Heart right ventricle (tissue), 16 donors: Measurements from ENCODE around the gene TNNI2. TPM values are rescaled to one million over a fixed set of nuclear protein-coding genes. Genes with fewer than 3 reads are reported as not detected.
A peak's percentile ranks its signal among the peaks of the same experiment; 100 is the strongest.

Experiments used
- ATAC-seq, 8 donors: fragments of 200-7000 bp; cut with Tn5 transposase; one replicate each; pipeline ENCODE4 v1.9.1; 2020; ENCODE audit warnings: mild to moderate bottlenecking in 8 of 8, moderate library complexity in 8 of 8, moderate number of reproducible peaks in 1 of 8
- DNase-seq, 2 donors: peaks; one replicate each; pipeline ENCODE4 v3.0.0-alpha.2; 2020
- H3K27ac ChIP-seq, 10 donors: fragments of 200-600 bp; sonication (generic) in 2 of 10; one replicate each; pipeline versions ENCODE4 v1.5.0 to v1.8.0; 2020 to 2022; ENCODE audit warnings: mild to moderate bottlenecking in 3 of 10
- H3K27me3 ChIP-seq, 7 donors: fragments of 200-600 bp; one replicate each; pipeline ENCODE4 v1.8.0; 2021 to 2022; ENCODE audit warnings: mild to moderate bottlenecking in 2 of 7
- H3K36me3 ChIP-seq, 9 donors: fragments of 200-600 bp; sonication (generic) in 1 of 9; one replicate each; pipeline versions ENCODE4 v1.5.0 to v1.8.0; 2020 to 2022; ENCODE audit warnings: mild to moderate bottlenecking in 2 of 9
- H3K4me1 ChIP-seq, 9 donors: fragments of 200-600 bp; sonication (generic) in 1 of 9; one replicate each; pipeline versions ENCODE4 v1.5.0 to v1.8.0; 2020 to 2022; ENCODE audit warnings: mild to moderate bottlenecking in 4 of 9
- H3K4me3 ChIP-seq, 10 donors: fragments of 200-600 bp; sonication (generic) in 2 of 10; one replicate each; pipeline versions ENCODE4 v1.5.0 to v1.8.0; 2020 to 2022; ENCODE audit warnings: mild to moderate bottlenecking in 7 of 10, moderate library complexity in 2 of 10
- H3K9me3 ChIP-seq, 11 donors: fragments of 200-600 bp in 10 of 11; sonication (generic) in 2 of 11; one replicate each; pipeline versions ENCODE4 v1.5.0 to v1.8.0; 2013 to 2022; ENCODE audit warnings: mild to moderate bottlenecking in 2 of 11, control low read depth in 1 of 11, moderate library complexity in 1 of 11
- WGBS, 2 donors: extraction: QIAGEN DNeasy Blood & Tissue Kit; methylation state at CpG; one replicate each; pipeline ENCODE4 v1.1.7; 2013; ENCODE audit warnings: inconsistent platforms in 1 of 2; 5-methylcytosine and 5-hydroxymethylcytosine counted together
- intact Hi-C, 10 donors: fragments of 100-400 bp; cut with DNase I; formaldehyde crosslinking; loops; one replicate each; pipeline versions ENCODE4 v1.11.1 to v1.14.2; 2022
- microRNA-seq, 2 donors: library from miRNA; unstranded; fragments of <30 nt; microRNA quantifications; one replicate each; pipeline ENCODE4 v1.2.0, GENCODE V29; 2021
- polyA plus RNA-seq, 2 donors: library from polyadenylated mRNA; stranded (reverse); fragments of 200-250 nt; gene quantifications; one replicate each; pipeline ENCODE4 v1.2.3, GENCODE V29; 2013
- total RNA-seq, 10 donors: library from RNA; stranded (reverse); fragmentation: NEBNext Ultra II Directional in 3 of 10; extraction: Animal tissue kit (Norgen Biotek cat#: 25700) in 3 of 10; gene quantifications; one replicate each; pipeline versions ENCODE4 v1.2.1 to v1.2.4, GENCODE V29; 2021 to 2023
- TF ChIP-seq, protein P1 (sequence below), 9 donors: fragments of 200-600 bp; sonication (generic) in 2 of 9; IDR thresholded peaks; one replicate each; pipeline versions ENCODE4 v1.5.0 to v1.8.0; 2021 to 2022; ENCODE audit warnings: antibody characterized with exemption in 9 of 9, mild to moderate bottlenecking in 5 of 9, moderate library complexity in 1 of 9
- donor health status: Arrhythmogenic right ventricular cardiomyopathy.
- donor health status: ischemic (EF 13 %, LVEDD 7.1; RV severe dilation, severe dysfunction).
- donor health status: healthy with polysubstance abuse.
- donor health status: DM: no; HTN: yes; CAD: no.
- donor health status: DM: no; HTN: no; CAD: no.
- donor health status: ischemic (EF 25% LVEDD 6.9; RV normal size, moderate dysfunction).
- donor health status: ischemic (EF 25% LVEDD 5.7; RV mildly dilated, moderate dysfunction).
- donor health status: healthy.
- donor health status: DM: yes; HTN: yes; CAD: no.
- donor health status: Ischemic cardiomyopathy.
- donor health status: ischemic (EF 35%, LVEDD 5.7; RV mildly dilated, moderate dysfunction).
- donor health status: nonischemic (EF 11% LVEDD 7.7; RV severe dilation, severe dysfunction).
- donor health status: DM: yes; HTN: yes; CAD: no.
- donor health status: PGD.
- donor health status: ischemic (EF 29% LVEDD 5.4; RV normal size, mild dysfunction).
- donor health status: nonischemic (EF 23%, LVEDD 6.1; RV moderate dilation, normal function).

TNNI2 gene
- total and polyA plus RNA-seq, 12 donors, result 0.36 to 1.2 (median 0.55) TPM; not detected in 7

DNA sequence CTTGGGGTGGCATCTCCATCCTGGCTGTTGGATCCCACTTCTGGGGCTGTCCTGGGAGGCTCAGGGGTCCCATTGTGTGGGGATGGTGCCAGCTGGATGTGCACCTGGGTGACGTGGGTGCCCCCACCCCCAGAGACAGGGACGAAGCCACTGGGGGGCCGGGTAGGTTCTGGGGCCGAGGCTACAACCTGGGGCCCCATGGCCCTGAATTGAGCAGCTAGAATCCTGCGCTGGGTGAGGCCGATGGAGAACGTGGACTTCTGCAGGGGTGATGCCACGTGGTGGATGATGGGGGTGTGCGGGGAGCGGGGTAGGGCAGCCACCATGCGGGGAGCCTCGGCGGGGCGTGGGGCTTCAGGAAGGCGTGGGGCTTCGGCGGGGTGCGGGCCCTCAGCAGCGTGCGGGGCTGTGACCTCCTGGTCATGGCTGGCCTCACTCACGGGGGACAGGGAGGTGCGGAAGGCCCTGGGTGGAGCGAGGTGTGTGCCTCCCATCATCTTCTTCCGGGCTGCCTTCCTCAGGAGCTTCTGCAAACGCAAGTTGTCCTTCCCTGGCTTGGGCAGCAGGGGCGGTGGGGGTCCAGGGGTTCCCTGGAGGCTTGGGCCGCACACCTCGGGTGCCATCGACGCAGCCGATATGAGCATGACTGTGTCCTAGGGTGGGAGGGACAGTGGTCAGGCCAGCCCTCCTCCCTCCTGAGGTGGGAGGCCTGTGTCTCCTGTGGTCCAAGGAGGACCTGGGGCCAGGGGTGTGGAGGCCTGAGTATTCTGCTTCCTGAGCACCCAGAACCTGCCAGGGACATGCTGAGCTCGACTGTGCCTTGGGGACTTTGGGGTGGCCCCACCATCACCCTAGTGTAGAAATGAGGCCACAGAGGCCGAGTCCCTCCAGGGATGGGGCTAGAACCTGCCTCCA lies 51.4 kb downstream of the TNNI2 start:
- DNase-seq, result peak in 1 of 2 donors; percentile 13
- peak in 1 of 8 donors; percentile 25 for ATAC-seq
- H3K36me3 ChIP-seq, result peaks cover 0 to 50% (median 0%) of the 10 kb centered on the region in 9 donors
- intact Hi-C loops, result loop anchor here in 4 of 10 donors (10.0 kb wide), 3 partner anchors 55 to 265 kb away; partner anchors contain the start of gene MRPL23 (in 2 of the 4)
- peaks cover 0 to 43% (median 6%) of the 10 kb centered on the region in 9 donors for H3K4me1 ChIP-seq
- TF ChIP-seq, protein P1, sequence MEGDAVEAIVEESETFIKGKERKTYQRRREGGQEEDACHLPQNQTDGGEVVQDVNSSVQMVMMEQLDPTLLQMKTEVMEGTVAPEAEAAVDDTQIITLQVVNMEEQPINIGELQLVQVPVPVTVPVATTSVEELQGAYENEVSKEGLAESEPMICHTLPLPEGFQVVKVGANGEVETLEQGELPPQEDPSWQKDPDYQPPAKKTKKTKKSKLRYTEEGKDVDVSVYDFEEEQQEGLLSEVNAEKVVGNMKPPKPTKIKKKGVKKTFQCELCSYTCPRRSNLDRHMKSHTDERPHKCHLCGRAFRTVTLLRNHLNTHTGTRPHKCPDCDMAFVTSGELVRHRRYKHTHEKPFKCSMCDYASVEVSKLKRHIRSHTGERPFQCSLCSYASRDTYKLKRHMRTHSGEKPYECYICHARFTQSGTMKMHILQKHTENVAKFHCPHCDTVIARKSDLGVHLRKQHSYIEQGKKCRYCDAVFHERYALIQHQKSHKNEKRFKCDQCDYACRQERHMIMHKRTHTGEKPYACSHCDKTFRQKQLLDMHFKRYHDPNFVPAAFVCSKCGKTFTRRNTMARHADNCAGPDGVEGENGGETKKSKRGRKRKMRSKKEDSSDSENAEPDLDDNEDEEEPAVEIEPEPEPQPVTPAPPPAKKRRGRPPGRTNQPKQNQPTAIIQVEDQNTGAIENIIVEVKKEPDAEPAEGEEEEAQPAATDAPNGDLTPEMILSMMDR (IDR thresholded peaks at IDR 0.05), result no peak
- WGBS, 2 donors, result 89 to 90% methylated on average over 30 to 33 of the region's 33 CpGs
- no peaks in the 10 kb centered on the region for H3K9me3 ChIP-seq
- peak overlapping the region in 2 of 10 donors; percentile 41 to 68 for H3K27ac ChIP-seq
- no peak overlapping the region for H3K4me3 ChIP-seq
- H3K27me3 ChIP-seq, result peaks cover 0 to 4% (median 0%) of the 10 kb centered on the region in 7 donors

Small RNA genes lying within 50 kb of the gene (microRNA-seq; reads per million reads assigned to microRNA genes)
- gene MIR4298 (0 reads per million in 2 donors), gene MIR7847 (0 reads per million in 2 donors)

Other genes with a start within 250 kb of the TNNI2 start
- gene KRTAP5-2, start 240.7 kb upstream of the TNNI2 start, total RNA-seq, result not detected
- under 1 TPM in 1 of 2 donors, not detected in 1; 0.04 TPM for gene KRTAP5-2, start 240.7 kb upstream of the TNNI2 start, polyA plus RNA-seq
- not detected for gene KRTAP5-3, start 230.5 kb upstream of the TNNI2 start, total RNA-seq
- gene KRTAP5-3, start 230.5 kb upstream of the TNNI2 start, polyA plus RNA-seq, result not detected
- gene KRTAP5-4, start 216.8 kb upstream of the TNNI2 start, total RNA-seq, result not detected
- not detected for gene KRTAP5-4, start 216.8 kb upstream of the TNNI2 start, polyA plus RNA-seq
- gene KRTAP5-5, start 209.2 kb upstream of the TNNI2 start, total RNA-seq, result not detected
- gene KRTAP5-5, start 209.2 kb upstream of the TNNI2 start, polyA plus RNA-seq, result not detected
- not detected for gene KRTAP5-6, start 141.8 kb upstream of the TNNI2 start, total RNA-seq
- gene KRTAP5-6, start 141.8 kb upstream of the TNNI2 start, polyA plus RNA-seq, result not detected
- gene IFITM10, start 88.4 kb upstream of the TNNI2 start, total RNA-seq, result 1 to 10 TPM in 4 of 10 donors, under 1 TPM in 6; 0.18 to 2.4 (median 0.42) TPM
- gene IFITM10, start 88.4 kb upstream of the TNNI2 start, polyA plus RNA-seq, result under 1 TPM; 0.07 to 0.80 TPM
- gene CTSD, start 75.1 kb upstream of the TNNI2 start, total RNA-seq, result 1,000 to 10,000 TPM in 2 of 10 donors, 100 to 1,000 TPM in 8; 501 to 1,070 (median 786) TPM
- 100 to 1,000 TPM; 431 to 976 TPM for gene CTSD, start 75.1 kb upstream of the TNNI2 start, polyA plus RNA-seq
- not detected for gene SYT8, start 4.0 kb upstream of the TNNI2 start, total RNA-seq
- not detected for gene SYT8, start 4.0 kb upstream of the TNNI2 start, polyA plus RNA-seq
- gene LSP1, start 14.1 kb downstream of the TNNI2 start, total RNA-seq, result 10 to 100 TPM; 16.0 to 57.2 (median 20.8) TPM
- 10 to 100 TPM; 21.3 to 21.5 TPM for gene LSP1, start 14.1 kb downstream of the TNNI2 start, polyA plus RNA-seq
- 1 to 10 TPM; 2.3 to 4.9 (median 3.5) TPM for gene PRR33, start 52.9 kb downstream of the TNNI2 start, total RNA-seq
- 1 to 10 TPM in 1 of 2 donors, under 1 TPM in 1; 0.09 to 6.5 TPM for gene PRR33, start 52.9 kb downstream of the TNNI2 start, polyA plus RNA-seq
- 10 to 100 TPM; 12.5 to 49.9 (median 39.9) TPM for gene TNNT3, start 80.7 kb downstream of the TNNI2 start, total RNA-seq
- gene TNNT3, start 80.7 kb downstream of the TNNI2 start, polyA plus RNA-seq, result 10 to 100 TPM; 45.7 to 48.5 TPM
- 10 to 100 TPM; 45.9 to 95.8 (median 74.2) TPM for gene MRPL23, start 108.4 kb downstream of the TNNI2 start, total RNA-seq
- 100 to 1,000 TPM; 225 to 356 TPM for gene MRPL23, start 108.4 kb downstream of the TNNI2 start, polyA plus RNA-seq
- 1,000 to 10,000 TPM in 2 of 10 donors, 100 to 1,000 TPM in 8; 235 to 1,965 (median 391) TPM for gene H19, start 158.9 kb downstream of the TNNI2 start, total RNA-seq
- gene H19, start 158.9 kb downstream of the TNNI2 start, polyA plus RNA-seq, result 1,000 to 10,000 TPM in 1 of 2 donors, 100 to 1,000 TPM in 1; 653 to 1,642 TPM